H1 (cell line): ENCODE results near the gene CEP72. TPM values are rescaled to one million over a fixed set of nuclear protein-coding genes. Genes with fewer than 3 reads are reported as not detected.
A peak's percentile ranks its signal among the peaks of the same experiment; 100 is the strongest.

ENCODE experiments used
- CTCF ChIA-PET: fragments of 300-600 bp; sonication (Branson Sonifier 250); formaldehyde crosslinking; loops from one replicate; lab custom pipeline; 2021; ENCODE audit not compliant: partially characterized antibody; lab: Charles Lee
- POLR2A ChIA-PET: fragments of 300-600 bp; sonication (Branson Sonifier 250); formaldehyde crosslinking; loops from one replicate; lab custom pipeline; 2021; ENCODE audit warnings: inconsistent platforms; ENCODE audit not compliant: partially characterized antibody; lab: Charles Lee
- DNase-seq, 2 experiments: peaks; one replicate each; pipeline versions ENCODE4 v3.0.0 to v3.0.0-alpha.2; 2010 to 2022; ENCODE audit warnings: low spot score in 2 of 2, low read depth in 1 of 2, mixed read lengths in 1 of 2
- FAIRE-seq: peaks from 2 replicates; lab custom pipeline; 2011; peaks lifted over from hg19 to GRCh38; lab: Jason Lieb, UNC
- H2AFZ ChIP-seq: 2 replicates; pipeline ENCODE4 v1.8.1; 2012; ENCODE audit warnings: low read length, inconsistent platforms
- H2AK5ac ChIP-seq: 2 replicates; pipeline ENCODE4 v1.6.1; 2013; ENCODE audit warnings: low read depth, low read length
- H2BK120ac ChIP-seq: replicated peaks from 2 replicates; pipeline ENCODE3; 2013; ENCODE audit warnings: low read depth, low read length, inconsistent platforms
- H2BK12ac ChIP-seq: 2 replicates; pipeline ENCODE4 v1.6.1; 2013; ENCODE audit warnings: low read depth, low read length
- H2BK15ac ChIP-seq: 2 replicates; pipeline ENCODE4 v1.6.1; 2013; ENCODE audit warnings: low read length
- H2BK20ac ChIP-seq: 2 replicates; pipeline ENCODE4 v1.6.1; 2013; ENCODE audit warnings: low read length
- H2BK5ac ChIP-seq: 2 replicates; pipeline ENCODE4 v1.6.1; 2013; ENCODE audit warnings: low read depth, low read length
- H3K14ac ChIP-seq: 2 replicates; pipeline ENCODE4 v1.6.1; 2013; ENCODE audit warnings: inconsistent platforms; ENCODE audit not compliant: insufficient read length
- H3K18ac ChIP-seq: 2 replicates; pipeline ENCODE4 v1.6.1; 2013; ENCODE audit warnings: low read length; ENCODE audit errors: extremely low read depth
- H3K23ac ChIP-seq: 2 replicates; pipeline ENCODE4 v1.6.1; 2013; ENCODE audit warnings: inconsistent platforms; ENCODE audit not compliant: insufficient read length
- H3K23me2 ChIP-seq: 2 replicates; pipeline ENCODE4 v1.6.1; 2013; ENCODE audit warnings: low read depth, low read length
- H3K27ac ChIP-seq: 2 replicates; pipeline ENCODE4 v1.6.1; 2011; ENCODE audit warnings: low read depth, low read length, inconsistent platforms
- H3K27me3 ChIP-seq, 4 experiments: replicated peaks in 1 of 4; 1 replicate in 1 of 4; 2 replicates in 3 of 4; pipeline versions ENCODE4 v1.6.1 to v1.8.1; 2011 to 2013; ENCODE audit warnings: low read length in 3 of 4, mild to moderate bottlenecking in 3 of 4, inconsistent platforms in 2 of 4, mixed read lengths in 2 of 4, moderate library complexity in 1 of 4; ENCODE audit not compliant: control insufficient read depth in 3 of 4, insufficient read depth in 3 of 4; ENCODE audit errors: extremely low read depth in 1 of 4
- H3K36me3 ChIP-seq, 4 experiments: 2 replicates each; pipeline versions ENCODE4 v1.6.1 to v1.8.1; 2011 to 2013; ENCODE audit warnings: mild to moderate bottlenecking in 4 of 4, low read length in 3 of 4, moderate library complexity in 2 of 4, control low read depth in 1 of 4, inconsistent platforms in 1 of 4; ENCODE audit not compliant: insufficient read depth in 4 of 4, control insufficient read depth in 2 of 4
- H3K4ac ChIP-seq: replicated peaks from 2 replicates; pipeline ENCODE3; 2013; ENCODE audit warnings: low read length, low read depth, mixed read lengths, inconsistent platforms; ENCODE audit not compliant: insufficient read length
- H3K4me1 ChIP-seq, 4 experiments: replicated peaks in 1 of 4; 1 replicate in 1 of 4; 2 replicates in 3 of 4; pipeline versions ENCODE4 v1.6.1 to v1.8.1; 2011 to 2013; ENCODE audit warnings: low read length in 3 of 4, inconsistent platforms in 2 of 4, mixed read lengths in 1 of 4; ENCODE audit not compliant: insufficient read depth in 4 of 4, control insufficient read depth in 3 of 4
- H3K4me2 ChIP-seq, 2 experiments: 2 replicates each; pipeline versions ENCODE4 v1.6.1 to v1.8.1; 2011 to 2013; ENCODE audit warnings: low read depth in 2 of 2, low read length in 2 of 2, control low read depth in 1 of 2, inconsistent platforms in 1 of 2, mild to moderate bottlenecking in 1 of 2; ENCODE audit not compliant: insufficient read depth in 1 of 2
- H3K4me3 ChIP-seq, 4 experiments: fragments of 200-600, 300-600 bp in 1 of 4; sonication (generic), shearing (Covaris generic), sonication (Bioruptor Twin) in 1 of 4; 2 replicates each; pipeline versions ENCODE4 v1.5.1 to v1.8.1; 2011 to 2016; ENCODE audit warnings: low read length in 4 of 4, low read depth in 3 of 4, control low read depth in 2 of 4, inconsistent platforms in 2 of 4, mild to moderate bottlenecking in 2 of 4, mixed read lengths in 1 of 4, moderate library complexity in 1 of 4; ENCODE audit not compliant: insufficient read depth in 2 of 4; ENCODE audit errors: extremely low read depth in 1 of 4
- H3K56ac ChIP-seq: replicated peaks from 2 replicates; pipeline ENCODE3; 2013; ENCODE audit warnings: low read depth, mild to moderate bottlenecking, mixed read lengths, low read length, inconsistent platforms; ENCODE audit not compliant: insufficient read length
- H3K79me1 ChIP-seq: 2 replicates; pipeline ENCODE4 v1.6.1; 2013; ENCODE audit warnings: low read depth, low read length, control low read depth
- H3K79me2 ChIP-seq, 2 experiments: 2 replicates each; pipeline versions ENCODE4 v1.6.1 to v1.8.1; 2012 to 2013; ENCODE audit warnings: low read length in 2 of 2, mild to moderate bottlenecking in 2 of 2, inconsistent platforms in 1 of 2; ENCODE audit not compliant: insufficient read depth in 2 of 2, control insufficient read depth in 1 of 2
- H3K9ac ChIP-seq, 4 experiments: replicated peaks in 1 of 4; 1 replicate in 1 of 4; 2 replicates in 3 of 4; pipeline versions ENCODE4 v1.6.1 to v1.8.1; 2011 to 2013; ENCODE audit warnings: low read depth in 3 of 4, low read length in 3 of 4, control low read depth in 2 of 4, mild to moderate bottlenecking in 2 of 4, moderate library complexity in 2 of 4, inconsistent platforms in 1 of 4; ENCODE audit errors: extremely low read depth in 1 of 4
- H3K9me3 ChIP-seq, 2 experiments: 2 replicates each; pipeline versions ENCODE4 v1.6.1 to v1.8.1; 2012 to 2013; ENCODE audit warnings: mild to moderate bottlenecking in 2 of 2, moderate library complexity in 2 of 2, control low read depth in 1 of 2, inconsistent platforms in 1 of 2, low read depth in 1 of 2, low read length in 1 of 2, mixed read lengths in 1 of 2; ENCODE audit not compliant: insufficient read depth in 2 of 2
- H4K20me1 ChIP-seq, 2 experiments: replicated peaks in 1 of 2; 2 replicates each; pipeline versions ENCODE3 to v1.8.1; 2011 to 2013; ENCODE audit warnings: inconsistent platforms in 2 of 2, low read length in 2 of 2, mild to moderate bottlenecking in 1 of 2; ENCODE audit not compliant: insufficient read depth in 2 of 2, control insufficient read depth in 1 of 2
- H4K5ac ChIP-seq: 2 replicates; pipeline ENCODE4 v1.6.1; 2013; ENCODE audit warnings: low read length, low read depth, mixed read lengths, inconsistent platforms; ENCODE audit not compliant: insufficient read length
- H4K8ac ChIP-seq: 2 replicates; pipeline ENCODE4 v1.8.0; 2013; ENCODE audit warnings: mild to moderate bottlenecking, moderate library complexity, low read length, inconsistent platforms; ENCODE audit not compliant: insufficient read depth; ENCODE audit errors: extremely low read depth
- H4K91ac ChIP-seq: replicated peaks from 2 replicates; pipeline ENCODE3; 2013; ENCODE audit warnings: low read length, mixed read lengths, inconsistent platforms; ENCODE audit not compliant: insufficient read length
- ASH2L ChIP-seq: fragments of 200-600, 300-600 bp; sonication (generic); IDR thresholded peaks from one replicate; pipeline ENCODE4 v1.7.1; 2017; ENCODE audit warnings: low read length
- BRCA1 ChIP-seq: IDR thresholded peaks from 2 replicates; pipeline ENCODE4 v1.6.1; 2012; ENCODE audit warnings: low read depth, low read length, improper control_type of control experiment
- EZH2 ChIP-seq: fragments of 200-600 bp; sonication (generic); IDR thresholded peaks from 2 replicates; pipeline ENCODE4 v1.7.1; 2012; ENCODE audit warnings: low read depth, mild to moderate bottlenecking, moderate library complexity, low read length, inconsistent platforms; ENCODE audit not compliant: severe bottlenecking
- MAX ChIP-seq: IDR thresholded peaks from 2 replicates; pipeline ENCODE4 v1.6.1; 2012; ENCODE audit warnings: inconsistent platforms
- RAD21 ChIP-seq, 2 experiments: IDR thresholded peaks in 1 of 2; conservative IDR thresholded peaks in 1 of 2; 2 replicates each; pipeline ENCODE4 v1.6.1; 2011; ENCODE audit warnings: low read depth in 2 of 2, low read length in 2 of 2, improper control_type of control experiment in 1 of 2, inconsistent platforms in 1 of 2, mild to moderate bottlenecking in 1 of 2, moderate library complexity in 1 of 2
- RFX5 ChIP-seq: IDR thresholded peaks from 2 replicates; pipeline ENCODE4 v1.6.1; 2011; ENCODE audit warnings: low read depth, low read length, improper control_type of control experiment, borderline replicate concordance
- SP1 ChIP-seq: IDR thresholded peaks from 2 replicates; pipeline ENCODE4 v1.6.1; 2011; ENCODE audit warnings: low read depth, low read length
- YY1 ChIP-seq: IDR thresholded peaks from 2 replicates; pipeline ENCODE4 v1.6.1; 2011; ENCODE audit warnings: low read depth, mild to moderate bottlenecking, low read length
- WGBS, 2 experiments: shearing (Covaris generic) in 1 of 2; methylation state at CpG; one replicate each; pipeline versions ENCODE4 v1.1.6 to v1.1.7; 2013 to 2015; ENCODE audit warnings: low lambda C conversion rate in 2 of 2, mixed read lengths in 2 of 2, inconsistent platforms in 1 of 2, low coverage in 1 of 2, missing lambda C conversion rate in 1 of 2; ENCODE audit not compliant: insufficient replicate concordance in 2 of 2, insufficient coverage in 1 of 2, insufficient read length in 1 of 2; ENCODE audit errors: extremely low coverage in 1 of 2, missing lambda C conversion rate in 1 of 2; 5-methylcytosine and 5-hydroxymethylcytosine counted together
- polyA plus RNA-seq, 7 experiments: library from polyadenylated mRNA; depleted of rRNA in 3 of 7; stranded (reverse) in 5 of 7; unstranded in 2 of 7; fragments of >200 nt in 5 of 7; fragments of 200-250 nt in 2 of 7; gene quantifications; 1 replicate in 5 of 7; 2 replicates in 1 of 7; 4 replicates in 1 of 7; pipeline versions ENCODE4 v1.2.1 to v1.2.3, GENCODE V29; 2011 to 2013; ENCODE audit warnings: missing spikeins in 2 of 7, mixed read lengths in 2 of 7
- total RNA-seq: library from RNA; stranded (reverse); fragmentation: NEBNext Ultra II Directional; extraction: Animal tissue kit (Norgen Biotek cat#: 25700); gene quantifications from 2 replicates; pipeline ENCODE4 v1.2.1, GENCODE V29; 2021

Gene CEP72
- total and polyA plus RNA-seq, 2 of the 8 experiments (the other 6 are each of a cell fraction or from before 2014, with no cell fraction given), result 13.1 to 19.6 TPM

DNA sequence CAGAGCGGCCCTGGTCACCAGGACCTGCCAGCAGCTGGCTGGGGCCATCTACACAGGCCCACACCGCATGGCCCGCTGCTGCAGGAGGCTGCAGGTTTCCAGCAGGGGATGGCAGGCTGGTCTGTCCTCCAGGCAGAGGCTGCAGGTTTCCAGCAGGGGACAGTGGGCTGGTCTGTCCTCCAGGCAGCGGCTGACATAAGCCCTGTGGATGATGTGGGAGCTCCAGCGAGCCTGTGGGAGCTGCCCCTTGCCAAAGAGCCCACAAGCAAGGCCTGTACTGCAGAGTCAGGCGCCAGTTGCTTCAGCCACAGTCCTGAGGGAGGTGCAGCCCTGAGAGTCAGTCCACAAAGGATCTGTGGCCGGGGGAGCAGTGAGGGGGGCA is 62.5 kb downstream of the CEP72 start:
- Histone ChIP-seq H3K9me3 (no peaks in the 10 kb centered on the region), H3K23ac (no peak overlapping the region), H3K79me1 (no peaks in the 10 kb centered on the region), H3K36me3 (no peaks in the 10 kb centered on the region), H3K27me3 (peaks cover 0 to 14% (median 6%) of the 10 kb centered on the region in 4 experiments; a peak in 3 of 7 replicates), H3K14ac (no peak overlapping the region), H3K4me1 (peaks cover 0 to 21% (median 10%) of the 10 kb centered on the region in 4 experiments; a peak in 6 of 7 replicates), H3K4me2 (no peak overlapping the region), H4K20me1 (peaks cover 7 to 16% of the 10 kb centered on the region in 2 experiments), H3K79me2 (no peaks in the 10 kb centered on the region), H3K56ac (no peak overlapping the region), H2AK5ac (no peak overlapping the region), H4K5ac (no peak overlapping the region), H3K4me3 (no peak overlapping the region), H2BK12ac (0 out of 2 replicates have a peak overlapping the region, but pooled peaks have one; percentile 3), H2BK15ac (no peak overlapping the region), H4K8ac (no peak overlapping the region), H3K9ac (no peak overlapping the region), H4K91ac (no peak overlapping the region), H3K23me2 (no peaks in the 10 kb centered on the region), H3K4ac (no peak overlapping the region), H2AFZ (no peak overlapping the region), H3K27ac (no peak overlapping the region), H3K18ac (no peak overlapping the region), H2BK20ac (no peak overlapping the region), H2BK120ac (no peak overlapping the region), H2BK5ac (no peak overlapping the region)
- no peak for FAIRE-seq
- WGBS, 2 experiments, result 86% methylated on average over 7 of the region's 7 CpGs; no CpG with 5 or more reads in 1 of the 2 experiments
- POLR2A ChIA-PET, result interaction anchor here (0.7 to 1.0 kb wide), 2 partner anchors 17 to 106 kb away, joined by 3 read pairs; no protein-coding TSS in a partner anchor
- DNase-seq, result peak in 1 of 2 experiments; percentile 45
- CTCF ChIA-PET, result interaction anchor here (0.9 kb wide), 1 partner anchor 231 kb away, joined by 3 read pairs; no protein-coding TSS in a partner anchor
- no peak for TF ChIP-seq YY1
- TF ChIP-seq EZH2, result no peak
- TF ChIP-seq ASH2L, result no peak
- TF ChIP-seq RFX5, result no peak
- TF ChIP-seq SP1, result no peak
- no peak for TF ChIP-seq MAX
- no peak for TF ChIP-seq BRCA1
- TF ChIP-seq RAD21 (IDR thresholded peaks at IDR 0.05 in 1 of 2, conservative IDR thresholded peaks at IDR 0.05 in 1 of 2; ENCODE audit: low read depth in 2 of 2, low read length in 2 of 2), result peak in 1 of 2 experiments; percentile 13; a peak in 1 of 4 replicates
- TF ChIP-seq, all 59 proteins: peak for 1
